OCI-LY1 (cell line): Measurements from ENCODE around the gene IP6K3.

ENCODE experiments used
- CTCF ChIP-seq: fragments of 200-600 bp; sonication (generic), shearing (Covaris generic); IDR thresholded peaks from 2 replicates; pipeline ENCODE4 v1.5.1; 2017; ENCODE audit warnings: mild to moderate bottlenecking, antibody characterized with exemption, low read length, moderate library complexity, mixed read lengths
- EZH2 ChIP-seq: fragments of 200-600 bp; sonication (generic), shearing (Covaris generic); IDR thresholded peaks from 2 replicates; pipeline ENCODE4 v1.8.0; 2017; ENCODE audit warnings: borderline replicate concordance, mixed run types, mild to moderate bottlenecking, antibody characterized with exemption, low read length, moderate library complexity, mixed read lengths

- TF ChIP-seq CTCF (no peak), EZH2 (no peak)
These were observed 20.5 kb upstream of the IP6K3 start for GRCh38 chr6:33766921-33767907.
